Stimulated activated CD8-positive, alpha-beta memory T cell treated with anti-CD3 and anti-CD28 coated beads, Interleukin-7, amount 100 ng/mL, for 48 hours (primary cell): ENCODE measurements around the gene RNF130.
"Not testable (repeated sequence)": the region's sequence is repeated elsewhere in the genome, so short reads cannot be mapped to it uniquely, and the experiment has no call there.

Experiments
- DNase-seq, 2 donors: peaks; one replicate each; pipeline ENCODE4 v3.0.0-alpha.2; 2020; ENCODE audit warnings: low read depth in 1 of 2; ENCODE audit errors: extremely low read depth in 1 of 2

Gene RNF130

DNA sequence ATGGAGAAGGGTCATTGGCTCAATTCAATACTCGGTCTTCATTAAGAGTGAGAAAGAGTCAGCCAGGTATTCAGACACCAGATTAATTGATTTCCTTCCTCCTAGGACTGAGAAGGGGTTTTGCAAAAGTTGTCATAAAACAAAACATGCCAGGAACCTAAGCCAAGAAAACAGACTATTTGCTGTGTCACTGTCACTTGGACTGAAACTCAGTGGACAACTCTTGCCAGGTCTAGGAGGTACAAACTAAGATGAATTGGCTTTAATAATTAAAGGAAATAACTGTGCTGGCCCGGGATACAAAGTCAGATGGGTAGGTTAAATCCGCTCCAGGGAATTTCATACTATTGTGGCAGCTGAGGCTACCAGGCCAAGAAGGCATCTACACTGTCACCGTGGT lies 92.8 kb downstream of the RNF130 start:
- DNase-seq = no peak

DNA sequence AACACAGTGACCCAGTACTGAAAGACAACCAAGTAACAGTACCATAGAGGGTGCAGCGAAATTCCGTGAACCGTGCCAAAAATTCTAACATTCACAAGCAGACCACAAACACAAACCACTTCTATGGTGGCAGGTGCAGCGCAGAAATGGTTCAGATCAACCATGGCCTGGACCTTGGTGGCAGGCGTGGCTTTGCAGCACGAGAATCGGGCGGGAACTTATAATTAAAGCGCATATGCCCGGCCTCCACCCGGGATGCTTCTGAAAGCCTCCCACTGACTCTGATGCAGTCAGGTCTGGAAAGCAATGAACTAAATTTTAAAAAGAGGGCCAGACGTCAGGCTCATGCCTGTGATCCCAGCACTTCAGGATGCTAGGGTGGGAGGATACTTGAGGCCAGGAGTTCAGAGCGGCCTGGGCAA lies 95.8 kb downstream of the RNF130 start:
- no peak for DNase-seq

- DNase-seq = peak in 1 of 2 donors; percentile 13
Observed at GRCh38 chr5:179974946-179975712, 96.4 kb downstream of the RNF130 start.

- no peak for DNase-seq
Observed at GRCh38 chr5:179974246-179974945, 97.2 kb downstream of the RNF130 start.

- DNase-seq = no peak
Observed at GRCh38 chr5:179973391-179973790, 98.2 kb downstream of the RNF130 start.

- DNase-seq = no peak
Observed at GRCh38 chr5:179969110-179969509, 102.4 kb downstream of the RNF130 start.

GRCh38 chr5:179967489-179967888 lies 104.1 kb downstream of the RNF130 start:
- DNase-seq = no peak

DNA sequence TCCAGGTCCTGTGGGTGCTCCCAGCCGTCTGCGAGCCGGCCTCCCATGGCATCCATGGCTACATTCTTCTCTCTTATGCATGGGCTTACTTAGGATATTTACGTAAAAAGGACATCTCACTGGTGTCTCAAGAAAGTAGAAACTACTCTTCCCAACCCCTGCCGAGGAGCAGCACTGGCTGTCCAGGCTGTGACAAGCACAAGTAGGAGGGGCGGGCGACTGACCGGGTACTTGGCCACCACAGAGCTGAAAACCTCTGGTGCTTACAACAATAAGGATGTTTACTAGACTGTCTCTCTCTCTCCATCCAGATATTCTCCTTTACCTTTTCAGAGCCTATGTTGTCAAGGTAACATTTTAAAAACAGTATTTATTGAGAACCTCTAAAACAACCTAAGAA lies 107.5 kb downstream of the RNF130 start:
- DNase-seq = no peak

GRCh38 chr5:179963375-179963774 lies 108.2 kb downstream of the RNF130 start:
- DNase-seq = no peak

GRCh38 chr5:179960204-179960831 lies 111.2 kb downstream of the RNF130 start:
- no peak for DNase-seq

- no peak for DNase-seq
Observed at GRCh38 chr5:179959641-179960040, 111.9 kb downstream of the RNF130 start.

DNA sequence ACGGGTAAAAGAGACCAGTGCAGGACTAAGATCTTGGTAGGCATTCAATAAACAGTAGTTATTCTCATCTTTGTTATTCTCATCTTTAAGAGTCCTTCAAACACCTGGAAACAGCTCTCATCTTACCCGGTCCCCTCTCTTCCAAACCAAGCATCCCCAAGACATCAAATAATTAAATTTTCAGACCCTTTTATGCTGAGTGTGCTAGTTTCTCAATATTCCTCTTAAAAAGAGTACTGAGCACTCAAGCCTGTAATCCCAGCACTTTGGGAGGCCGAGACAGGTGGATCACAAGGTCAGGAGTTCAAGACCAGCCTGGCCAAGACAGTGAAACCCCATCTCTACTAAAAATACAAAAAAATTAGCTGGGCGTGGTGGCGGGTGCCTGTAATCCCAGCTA lies 112.4 kb downstream of the RNF130 start:
- not testable (repeated sequence) for DNase-seq

GRCh38 chr5:179955630-179956029 lies 115.9 kb downstream of the RNF130 start:
- DNase-seq = no peak

- no peak for DNase-seq
Observed at GRCh38 chr5:179955062-179955461, 116.5 kb downstream of the RNF130 start.

- DNase-seq = no peak
Observed at GRCh38 chr5:179954434-179954833, 117.1 kb downstream of the RNF130 start.

DNA sequence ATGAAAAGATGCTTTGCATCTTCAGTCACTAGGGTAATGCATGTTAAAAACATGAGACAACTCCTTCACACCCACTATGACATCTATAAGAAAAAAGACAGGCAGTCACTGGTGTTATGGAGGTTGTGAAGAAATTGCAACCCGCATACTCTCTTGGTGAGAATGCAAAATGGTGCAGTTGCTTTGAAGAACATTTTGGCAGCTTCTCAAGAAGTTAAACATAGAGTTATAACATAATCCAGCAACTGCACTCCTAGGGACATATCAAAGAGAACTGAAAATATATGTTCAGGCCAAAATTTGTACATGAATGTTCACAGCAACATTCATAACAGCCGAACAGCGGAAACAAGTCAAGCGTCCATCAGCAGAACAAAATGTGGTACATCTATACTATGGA lies 117.6 kb downstream of the RNF130 start:
- DNase-seq = no peak

DNA sequence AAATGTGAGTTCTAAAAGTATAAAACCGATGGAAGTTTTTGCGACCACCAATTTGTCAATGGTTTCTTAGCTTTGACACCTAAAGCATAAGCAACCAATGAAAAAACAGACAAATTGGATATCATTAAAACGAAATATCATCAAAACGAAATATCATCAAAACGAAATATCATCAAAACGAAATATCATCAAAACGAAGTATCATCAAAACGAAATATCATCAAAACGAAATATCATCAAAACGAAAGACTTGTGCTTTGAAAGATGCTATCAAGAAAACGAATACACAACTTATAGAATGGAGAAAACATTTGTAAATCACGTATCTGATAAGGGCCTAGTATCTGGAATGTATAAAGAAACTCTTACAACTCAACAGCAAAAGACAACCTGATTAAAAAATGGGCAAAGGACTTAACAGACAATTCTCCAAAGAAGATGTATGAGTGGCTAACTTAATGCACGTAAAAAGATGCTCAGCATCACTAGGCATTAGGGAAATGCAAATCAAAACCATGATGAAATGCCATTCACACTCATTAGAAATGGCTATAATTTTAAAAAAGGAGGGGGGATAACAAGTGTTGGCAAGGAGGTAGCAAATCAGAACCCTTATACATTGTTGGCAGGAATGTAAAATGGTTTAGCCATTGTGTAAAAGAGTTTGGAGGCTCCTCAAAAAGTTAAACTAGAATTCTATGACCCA lies 134.4 kb downstream of the RNF130 start:
- no peak for DNase-seq

DNA sequence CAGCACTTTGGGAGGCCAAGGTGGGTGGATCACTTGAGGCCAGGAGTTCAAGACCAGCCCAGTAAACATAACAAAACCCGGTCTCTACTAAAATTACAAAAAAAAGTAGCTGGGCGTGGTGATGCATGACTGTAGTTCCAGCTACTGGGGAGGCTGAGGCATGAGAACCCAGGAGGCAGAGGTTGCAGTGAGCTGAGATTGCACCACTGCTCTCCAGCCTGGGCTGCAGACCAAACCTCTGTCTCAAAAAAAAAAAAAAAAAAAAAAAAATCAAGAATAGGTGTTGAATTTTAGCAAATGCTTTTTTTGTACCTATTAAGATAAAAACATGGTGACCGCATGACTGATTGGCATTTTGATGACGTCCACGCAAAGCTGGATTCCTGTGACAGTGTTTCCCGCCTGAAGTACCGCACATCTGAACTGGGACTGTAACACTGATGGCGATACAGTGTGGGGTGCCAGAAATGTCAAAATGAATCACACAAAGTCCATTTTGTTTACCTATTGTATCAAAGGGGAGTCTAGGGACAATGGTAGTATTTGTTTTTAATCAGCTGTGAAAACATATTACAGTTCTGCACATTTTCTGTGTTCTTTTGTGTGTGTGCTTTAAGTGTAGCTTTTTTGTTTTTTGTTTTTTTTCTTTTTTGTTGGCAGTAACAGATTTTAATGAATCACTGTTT lies 140.6 kb downstream of the RNF130 start:
- DNase-seq = no peak

GRCh38 chr5:179927824-179928223 lies 143.7 kb downstream of the RNF130 start:
- no peak for DNase-seq

DNA sequence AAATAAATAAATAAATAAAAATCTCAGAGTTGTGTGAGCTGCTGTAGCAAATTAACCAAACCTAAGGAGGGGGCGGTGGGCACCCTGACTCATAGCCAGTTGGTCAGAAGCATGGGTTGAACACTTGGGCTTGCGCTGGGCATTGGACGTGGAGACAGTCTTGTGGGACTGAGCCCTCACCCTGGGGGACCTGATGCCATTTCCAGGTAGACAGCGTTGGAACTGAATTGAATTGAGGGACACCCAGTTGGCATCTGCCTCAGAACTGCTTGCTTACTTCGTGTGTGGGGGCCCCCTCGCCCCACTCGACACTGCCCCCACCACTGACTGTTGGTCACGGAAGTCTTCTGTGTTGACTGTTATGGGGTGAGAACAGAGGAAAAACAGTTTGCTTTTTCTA lies 144.9 kb downstream of the RNF130 start:
- DNase-seq = no peak

- DNase-seq = no peak
Observed at GRCh38 chr5:179923436-179923835, 148.1 kb downstream of the RNF130 start.
